HG02642 (cell line): Measurements from ENCODE around the gene ENOPH1.
"Not testable (repeated sequence)": the region's sequence is repeated elsewhere in the genome, so short reads cannot be mapped to it uniquely, and the experiment has no call there.

Experiments
- ATAC-seq: cut with Tn5 transposase; IDR thresholded peaks from one replicate; pipeline ENCODE4 v1.9.1; 2021; ENCODE audit warnings: mild to moderate bottlenecking; ENCODE audit not compliant: unreplicated experiment, poor library complexity

The ENOPH1 gene

DNA sequence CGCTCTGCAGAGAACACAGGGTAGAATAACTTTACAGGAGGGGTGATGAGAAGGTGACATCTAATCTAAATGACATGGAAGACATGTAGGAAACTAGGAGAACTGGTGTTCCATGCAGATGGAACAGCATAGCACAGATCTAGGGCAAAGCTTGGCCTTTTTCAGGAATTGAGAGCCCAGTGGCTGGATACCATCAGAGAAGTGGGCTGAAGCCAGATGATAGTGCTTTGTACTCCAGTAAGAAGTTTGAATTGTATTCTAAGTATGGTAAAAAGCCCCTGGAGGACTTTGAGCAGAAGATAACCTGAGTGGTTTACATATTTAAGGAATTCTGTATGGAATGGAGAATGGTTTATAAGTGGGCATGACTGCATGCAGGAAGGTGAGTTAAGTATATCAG is 32.8 kb downstream of the ENOPH1 start:
- ATAC-seq: no peak

GRCh38 chr4:82467471-82467870 is 37.1 kb downstream of the ENOPH1 start:
- no peak for ATAC-seq

DNA sequence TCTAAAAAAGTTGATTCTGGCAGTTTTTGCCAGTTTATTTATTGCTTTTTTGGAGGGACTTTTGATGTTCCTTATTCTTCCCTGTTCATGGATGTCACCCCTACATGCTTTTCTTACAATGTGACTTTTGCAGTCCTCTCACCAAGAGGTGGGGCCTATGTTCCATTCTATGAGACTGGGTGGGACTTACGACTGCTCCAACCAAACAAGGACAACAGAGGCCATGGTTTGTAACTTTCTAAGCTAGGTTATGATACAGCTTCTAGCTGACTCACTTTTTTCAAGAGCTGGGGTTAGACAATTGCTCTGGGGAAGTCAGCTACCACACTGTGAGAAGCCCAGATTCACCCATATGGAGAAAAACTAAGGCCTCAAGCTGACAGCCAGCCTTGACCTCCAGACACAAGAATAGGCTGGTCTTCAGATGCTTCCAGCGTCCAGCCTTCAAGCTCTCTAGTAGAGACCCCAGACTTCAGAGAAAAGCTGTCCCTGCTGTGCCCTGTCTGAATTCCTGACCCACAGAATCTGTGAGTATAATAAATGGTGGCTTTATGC is 39.5 kb downstream of the ENOPH1 start:
- no peak for ATAC-seq

DNA sequence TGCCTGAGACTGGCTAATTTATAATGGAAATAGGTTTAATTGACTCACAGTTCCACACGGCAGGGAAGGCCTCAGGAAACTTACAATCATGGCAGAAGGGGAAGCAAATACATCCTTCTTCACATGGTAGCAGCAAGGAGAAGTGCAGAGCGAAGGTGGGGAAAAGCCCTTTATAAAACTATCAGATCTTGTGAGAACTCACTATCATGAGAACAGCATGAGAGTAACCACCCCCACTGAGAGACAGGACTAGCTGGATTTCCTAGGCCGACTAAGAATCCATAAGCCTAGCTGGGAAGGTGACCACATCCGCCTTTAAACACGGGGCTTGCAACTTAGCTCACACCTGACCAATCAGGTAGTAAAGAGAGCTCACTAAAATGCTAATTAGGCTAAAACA is 42.7 kb downstream of the ENOPH1 start:
- ATAC-seq: not testable (repeated sequence)

DNA sequence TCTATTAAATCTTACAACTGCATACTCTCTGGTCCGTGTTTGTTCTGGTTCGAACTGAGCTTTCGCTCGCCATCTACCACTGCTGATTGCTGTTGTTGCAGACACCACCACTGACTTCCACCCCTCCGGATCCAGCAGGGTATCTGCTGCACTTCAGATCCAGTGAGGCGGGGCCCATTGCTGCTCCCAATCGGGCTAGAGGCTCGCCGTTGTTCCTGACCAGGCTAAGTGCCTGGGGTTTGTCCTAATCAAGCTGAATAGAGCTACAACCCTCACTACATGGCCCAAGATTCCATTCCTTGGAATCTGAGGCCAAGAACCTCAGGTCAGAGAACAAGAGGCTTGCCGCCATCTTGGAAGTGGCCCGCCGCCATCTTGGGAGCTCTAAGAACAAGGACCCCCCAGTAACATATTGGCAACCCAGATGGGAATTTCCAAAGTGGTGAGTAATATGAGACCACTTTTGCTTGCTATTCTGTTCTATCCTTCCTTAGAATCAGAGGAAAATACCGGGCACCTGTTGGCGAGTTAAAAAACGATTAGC is 43.3 kb downstream of the ENOPH1 start:
- no peak for ATAC-seq

DNA sequence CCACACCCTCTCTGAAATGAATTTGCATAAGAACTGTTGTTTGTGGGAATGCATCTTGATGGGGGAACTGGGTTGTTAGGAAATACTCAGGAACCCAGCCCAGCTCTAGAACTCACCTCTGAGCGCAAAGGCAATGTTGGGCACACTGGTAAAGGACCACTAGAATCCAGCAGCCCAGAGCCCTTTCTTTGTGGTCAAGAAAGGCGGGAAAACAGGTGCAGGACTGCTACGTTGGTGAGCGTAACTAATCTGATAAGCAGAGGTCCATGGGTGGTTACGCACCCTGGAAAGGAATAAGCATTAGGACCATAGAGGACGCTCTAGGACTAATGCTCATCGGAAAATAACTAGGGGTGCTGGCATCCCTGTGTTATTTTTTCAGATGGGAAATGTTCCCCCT is 45.5 kb downstream of the ENOPH1 start:
- not testable (repeated sequence) for ATAC-seq

- not testable (repeated sequence) for ATAC-seq
Measured at GRCh38 chr4:82477469-82477868, 47.1 kb downstream of the ENOPH1 start.

DNA sequence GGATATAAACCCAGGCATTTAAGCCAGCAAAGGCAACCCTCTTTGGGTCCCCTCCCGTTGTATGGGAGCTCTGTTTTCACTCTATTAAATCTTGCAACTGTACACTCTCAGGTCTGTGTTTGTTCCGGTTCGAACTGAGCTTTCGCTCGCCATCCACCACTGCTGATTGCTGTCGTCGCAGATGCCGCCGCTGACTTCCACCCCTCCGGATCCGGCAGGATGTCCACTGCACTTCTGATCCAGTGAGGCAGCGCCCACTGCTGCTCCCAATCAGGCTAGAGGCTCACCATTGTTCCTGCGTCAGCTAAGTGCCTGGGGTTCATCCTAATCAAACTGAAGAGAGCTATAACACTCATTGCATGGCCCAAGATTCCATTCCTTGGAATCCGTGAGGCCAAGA is 49.2 kb downstream of the ENOPH1 start:
- ATAC-seq: no peak

DNA sequence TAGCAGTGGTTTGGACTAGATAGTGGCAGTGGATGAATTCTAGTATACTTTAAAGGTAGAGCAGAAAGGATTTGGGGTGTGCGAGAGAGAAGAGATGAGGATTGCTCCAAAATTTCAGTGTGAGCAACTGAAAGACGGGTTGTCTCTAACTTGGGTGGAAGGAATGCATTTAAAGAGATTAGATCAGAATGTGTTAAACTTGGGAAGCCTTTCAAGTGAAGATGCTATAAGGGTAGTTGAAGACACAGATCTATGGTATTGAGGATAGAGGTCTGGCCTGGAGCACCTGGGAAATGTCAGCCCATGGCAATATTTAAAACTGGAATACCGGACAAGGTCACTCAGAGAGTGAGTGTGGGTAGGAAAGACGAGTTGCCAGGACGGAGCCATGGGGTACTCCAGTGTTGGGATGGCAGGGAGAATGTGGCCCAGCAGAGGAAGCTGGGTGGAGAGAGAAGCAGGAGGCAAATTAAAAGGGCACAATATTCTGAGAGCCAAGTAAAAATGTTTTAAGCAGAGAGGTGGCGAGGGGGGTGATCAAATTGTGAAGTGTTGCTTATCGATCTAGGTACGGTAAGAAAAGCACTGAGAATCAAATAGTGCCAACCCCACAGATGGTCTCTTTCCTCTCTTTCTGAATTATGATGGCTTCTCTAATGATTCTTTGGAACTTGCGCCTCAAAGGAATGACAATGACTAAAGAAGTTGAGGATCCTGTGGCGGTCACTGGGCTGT is 50.5 kb downstream of the ENOPH1 start:
- ATAC-seq: no peak

DNA sequence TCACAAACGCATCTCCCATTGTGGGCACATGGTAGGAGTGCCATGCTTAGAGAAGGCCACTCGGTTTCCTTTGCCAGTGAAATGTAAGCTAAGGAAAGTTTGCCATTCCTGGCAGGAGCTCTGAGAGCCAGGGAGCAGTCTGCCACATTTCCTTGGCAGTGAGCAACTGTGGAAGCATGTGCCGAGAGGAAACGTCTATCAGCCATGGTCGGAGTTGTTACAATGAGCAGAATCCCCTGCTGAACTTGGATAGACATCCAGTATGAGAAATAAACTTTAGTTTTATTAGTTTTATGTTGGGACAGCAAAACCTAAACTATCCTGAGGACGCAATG is 51.1 kb downstream of the ENOPH1 start:
- no peak for ATAC-seq

GRCh38 chr4:82482387-82482786 is 52.0 kb downstream of the ENOPH1 start:
- no peak for ATAC-seq

- no peak for ATAC-seq
Measured at GRCh38 chr4:82484996-82485783, 54.8 kb downstream of the ENOPH1 start.

DNA sequence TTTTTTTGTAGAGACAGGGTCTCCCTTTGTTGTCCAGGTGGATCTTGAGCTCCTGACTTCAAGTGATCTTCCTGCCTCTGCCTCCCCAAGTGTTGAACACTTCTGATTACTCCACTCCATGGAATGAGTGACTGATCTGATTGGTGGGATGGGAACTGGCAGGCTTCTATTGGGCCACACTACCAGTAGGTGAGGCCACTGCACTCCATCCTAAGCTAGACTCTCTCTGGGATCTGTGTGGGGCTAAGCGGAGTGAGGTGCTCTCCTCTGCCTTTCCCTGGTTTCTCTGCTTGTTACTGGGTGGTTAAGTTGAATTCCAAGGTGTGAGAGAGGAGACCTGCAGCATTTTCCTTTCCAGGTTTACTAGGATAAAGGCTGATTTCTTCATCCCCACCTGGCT is 58.7 kb downstream of the ENOPH1 start:
- no peak for ATAC-seq

DNA sequence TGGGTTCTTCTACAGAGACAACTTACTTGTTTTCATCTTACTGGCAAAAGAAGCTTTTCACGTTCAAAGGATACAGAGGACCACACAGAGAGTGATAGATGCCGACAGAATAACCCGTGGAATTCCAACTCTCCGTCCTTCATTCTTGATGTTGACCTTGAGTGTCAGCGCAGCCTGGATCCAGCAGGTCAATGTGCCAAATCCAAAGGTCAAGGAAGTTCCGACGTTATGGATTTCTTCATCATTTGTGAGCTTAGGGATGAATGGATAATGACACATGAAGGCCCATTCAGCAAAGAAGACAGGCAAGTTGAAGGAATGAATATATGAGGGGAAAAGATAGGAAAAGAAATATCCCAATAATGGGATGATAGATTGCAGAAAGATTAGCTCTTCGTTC is 59.6 kb downstream of the ENOPH1 start:
- no peak for ATAC-seq

DNA sequence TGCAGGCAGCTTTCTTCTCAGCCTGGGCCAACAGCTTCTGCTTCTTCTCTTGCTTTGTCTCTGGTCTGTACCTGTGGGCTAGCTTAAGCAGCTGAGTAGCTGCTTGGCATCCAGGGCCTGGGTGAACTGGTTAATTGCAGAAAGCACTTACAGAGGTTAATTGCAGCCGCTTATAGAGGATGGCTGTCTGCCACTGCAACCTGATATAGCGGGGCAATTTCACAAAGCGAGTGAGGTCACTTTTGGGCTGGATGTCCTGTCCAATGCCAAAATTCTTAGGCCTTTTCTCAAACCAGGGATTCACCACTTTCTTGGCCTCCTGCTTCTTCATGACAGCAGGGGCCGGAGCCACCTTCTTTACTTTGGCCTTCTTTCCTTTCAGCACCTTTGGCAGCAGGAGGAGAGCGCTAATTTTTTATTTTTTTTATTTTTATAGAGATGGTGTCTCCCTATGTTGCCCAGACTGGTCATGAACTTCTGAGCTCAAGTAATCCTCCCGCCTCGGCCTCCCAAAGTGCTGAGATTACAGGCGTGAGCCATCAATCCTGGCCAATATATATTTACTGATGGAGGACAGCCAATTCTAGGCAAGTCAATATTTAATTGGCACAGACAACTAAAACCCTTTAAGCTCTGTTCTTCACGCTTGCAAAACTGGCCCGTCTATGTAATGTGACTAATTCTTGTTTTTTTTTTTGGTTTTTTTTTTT is 61.0 kb downstream of the ENOPH1 start:
- no peak for ATAC-seq

DNA sequence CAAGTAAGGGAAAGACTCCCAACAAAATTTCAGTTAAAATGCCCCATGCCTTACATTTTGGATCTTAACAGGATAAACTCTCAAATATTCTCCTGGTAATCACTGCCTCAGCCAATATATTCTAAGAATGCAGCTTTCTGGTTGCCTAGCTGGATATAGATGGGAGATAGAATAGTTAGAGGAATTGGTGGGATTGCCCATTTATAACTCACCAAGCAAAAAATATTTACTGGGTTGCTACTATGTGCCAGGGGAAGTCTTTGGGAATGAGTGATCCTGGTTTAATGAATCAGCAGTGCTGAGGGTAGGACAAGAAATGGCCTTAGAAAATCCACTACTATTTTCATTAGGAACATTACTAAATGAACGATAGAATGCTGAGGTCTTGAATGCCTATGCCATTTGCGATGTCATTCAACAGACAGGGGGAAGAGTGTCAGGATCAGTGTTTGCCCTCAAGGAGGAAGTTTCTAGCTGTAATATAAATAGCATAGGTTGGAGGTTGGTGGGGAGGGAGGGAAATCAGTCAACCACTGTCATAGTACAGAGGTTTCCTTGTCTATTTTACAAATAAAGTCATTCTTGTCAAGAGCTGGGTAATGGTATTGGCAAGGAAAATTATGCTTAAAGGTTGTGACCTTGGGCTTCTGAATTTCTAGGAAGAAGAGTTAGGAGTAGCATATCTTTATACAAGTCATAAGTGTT is 63.5 kb downstream of the ENOPH1 start:
- no peak for ATAC-seq

DNA sequence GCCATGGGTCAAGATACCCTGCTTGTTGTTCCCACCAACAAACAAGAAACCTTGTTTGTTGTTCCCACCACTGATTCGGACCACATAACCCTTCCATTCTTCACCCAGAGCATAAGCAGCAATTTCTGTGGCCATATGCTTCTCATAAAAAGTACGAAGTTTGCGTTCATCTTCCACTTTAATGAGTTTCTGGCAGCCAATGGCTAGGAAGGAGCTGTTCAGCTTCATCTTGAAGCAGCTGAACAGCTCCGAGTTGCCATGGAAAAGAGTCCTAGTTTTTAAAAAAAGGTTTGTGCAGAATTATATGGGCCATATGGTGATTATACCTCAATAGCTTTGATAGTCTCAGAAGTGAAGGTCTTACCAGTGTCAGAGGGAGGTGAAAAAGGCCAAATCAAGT is 65.3 kb downstream of the ENOPH1 start:
- ATAC-seq: no peak

DNA sequence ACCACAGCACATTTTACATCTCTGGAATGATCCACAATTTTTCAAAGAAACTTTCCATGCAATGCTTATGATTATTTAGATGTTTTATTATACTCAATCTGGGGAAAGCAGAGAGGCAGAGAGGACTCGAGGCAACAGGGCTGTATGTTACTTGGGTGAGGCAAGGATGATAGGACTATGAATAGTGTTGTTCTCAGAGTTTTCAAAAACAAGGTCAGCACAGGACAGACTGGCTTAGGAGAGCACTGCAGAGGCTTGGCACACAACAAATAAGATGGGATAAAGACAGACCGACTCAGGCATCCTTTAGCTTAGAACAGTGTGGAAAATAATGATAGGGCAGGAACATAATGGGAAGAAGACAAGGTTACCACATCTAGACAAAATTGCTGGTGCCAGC is 66.0 kb downstream of the ENOPH1 start:
- ATAC-seq: no peak

GRCh38 chr4:82499738-82500434 is 69.5 kb downstream of the ENOPH1 start:
- ATAC-seq: no peak
